Activated naive CD8-positive, alpha-beta T cell treated with anti-CD3 and anti-CD28 coated beads, Interleukin-2, amount 10 ng/mL, durations not matched to agents 7 days and 5 days (primary cell): ENCODE results near the gene TMEM141. TPM values are rescaled to one million over a fixed set of nuclear protein-coding genes. Genes with fewer than 3 reads are reported as not detected.
"Not testable (repeated sequence)": the region's sequence is repeated elsewhere in the genome, so short reads cannot be mapped to it uniquely, and the experiment has no call there.

ENCODE experiments used
- ATAC-seq: fragments of 150-1000 bp; cut with Tn5 transposase; one replicate; pipeline ENCODE4 v1.10.0; 2021; ENCODE audit warnings: low read depth, moderate library complexity
- POLR2A ChIA-PET: fragments of 350-600 bp; sonication (Branson Sonifier 250); formaldehyde crosslinking; loops from one replicate; lab custom pipeline; 2021; ENCODE audit warnings: antibody characterized with exemption; lab: Charles Lee
- DNase-seq: peaks from one replicate; pipeline ENCODE4 v3.0.0; 2021
- H3K27ac Mint-ChIP-seq: one replicate; pipeline ENCODE4 v1.8.0; 2022; ENCODE audit warnings: mild to moderate bottlenecking, mixed read lengths
- H3K27me3 Mint-ChIP-seq: one replicate; pipeline ENCODE4 v1.8.0; 2022; ENCODE audit warnings: mild to moderate bottlenecking, moderate library complexity, mixed read lengths
- H3K36me3 Mint-ChIP-seq: one replicate; pipeline ENCODE4 v1.8.0; 2021; ENCODE audit warnings: mild to moderate bottlenecking, mixed read lengths
- H3K4me1 Mint-ChIP-seq: one replicate; pipeline ENCODE4 v1.8.0; 2021; ENCODE audit warnings: mixed read lengths
- H3K4me3 Mint-ChIP-seq: one replicate; pipeline ENCODE4 v1.8.0; 2022; ENCODE audit warnings: mild to moderate bottlenecking, moderate library complexity, mixed read lengths
- H3K9me3 Mint-ChIP-seq: one replicate; pipeline ENCODE4 v1.8.0; 2021; ENCODE audit warnings: mixed read lengths
- total RNA-seq, 2 experiments: library from RNA; stranded (reverse); gene quantifications; one replicate each; pipeline ENCODE4 v1.2.3, GENCODE V29; 2021

Gene TMEM141
- total RNA-seq, 2 experiments from 2014 or later, result 37.5 to 43.6 TPM

DNA sequence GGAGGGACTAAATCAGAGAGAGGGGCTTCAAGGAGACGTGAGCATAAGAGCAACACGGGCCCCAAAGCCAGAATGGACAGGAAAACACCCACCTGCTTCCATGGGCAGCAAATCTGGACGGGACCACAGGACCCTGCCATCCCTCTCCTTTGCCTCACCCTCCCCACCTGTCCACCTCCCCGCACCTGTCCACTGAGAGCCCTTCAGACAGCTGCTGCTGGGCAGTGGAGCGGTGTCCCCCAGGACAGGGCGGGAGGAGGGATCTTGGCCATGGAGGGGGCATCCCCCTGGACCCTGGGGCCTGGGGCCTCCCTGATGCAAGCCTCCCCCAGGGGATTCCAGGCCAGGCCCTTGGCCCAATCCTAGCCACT is 7.5 kb downstream of the TMEM141 start:
- ATAC-seq, result no peak
- H3K4me3 Mint-ChIP-seq, result no peak overlapping the region
- no peaks in the 10 kb centered on the region for H3K9me3 Mint-ChIP-seq
- H3K27me3 Mint-ChIP-seq, result peaks cover 36% of the 10 kb centered on the region
- H3K4me1 Mint-ChIP-seq, result peaks cover 13% of the 10 kb centered on the region
- no peak for DNase-seq
- H3K36me3 Mint-ChIP-seq, result no peaks in the 10 kb centered on the region
- POLR2A ChIA-PET, result interaction anchor here (3.0 kb wide), 1 partner anchor 9 kb away, joined by 14 read pairs; the partner anchor contains the start of gene RABL6
- no peak overlapping the region for H3K27ac Mint-ChIP-seq

DNA sequence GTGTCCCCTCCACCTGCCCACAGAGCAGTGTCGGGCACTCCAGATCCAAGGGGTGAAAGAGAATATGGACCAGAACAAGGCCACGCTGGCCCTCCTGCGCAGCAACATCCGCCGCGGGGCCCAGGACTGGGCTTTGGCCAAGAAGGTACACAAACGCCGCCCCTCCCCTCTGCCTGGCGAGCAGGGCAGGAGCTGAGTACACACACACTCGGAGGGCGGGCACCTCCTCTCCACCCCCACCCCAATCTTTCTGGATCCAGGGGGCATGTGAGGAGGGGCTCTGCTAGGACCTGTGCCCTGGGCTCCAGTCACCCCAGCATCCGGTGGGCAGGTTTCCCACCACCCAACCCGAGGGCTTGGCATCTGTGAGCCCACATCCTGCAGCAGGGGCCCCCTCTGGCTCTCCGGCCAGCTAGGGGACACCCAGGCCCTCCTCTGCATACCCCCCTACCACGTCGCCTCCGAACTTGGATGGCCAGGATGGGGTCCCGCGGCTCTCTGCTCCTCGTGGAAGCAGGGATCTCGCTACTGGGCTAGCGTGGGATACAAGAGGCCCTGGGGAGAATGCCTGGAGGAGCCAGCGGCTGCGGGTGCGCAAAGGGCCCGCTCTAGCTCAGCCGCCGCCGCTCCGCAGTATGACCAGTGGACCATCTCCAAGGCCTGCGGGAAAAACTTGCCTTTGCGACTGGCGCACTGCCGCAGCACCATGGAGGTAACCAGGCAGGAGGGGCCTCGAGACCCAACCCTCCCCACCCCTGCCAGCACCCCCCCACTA is 8.1 kb downstream of the TMEM141 start:
- peaks cover 13% of the 10 kb centered on the region for H3K4me1 Mint-ChIP-seq
- H3K36me3 Mint-ChIP-seq, result no peaks in the 10 kb centered on the region
- H3K27ac Mint-ChIP-seq, result no peak overlapping the region
- peaks cover 36% of the 10 kb centered on the region for H3K27me3 Mint-ChIP-seq
- ATAC-seq, result no peak
- H3K4me3 Mint-ChIP-seq, result peak overlapping the region; percentile 22
- H3K9me3 Mint-ChIP-seq, result no peaks in the 10 kb centered on the region
- POLR2A ChIA-PET, result interaction anchor here (0.6 to 3.0 kb wide), 2 partner anchors 9 to 320 kb away, joined by 4 to 14 read pairs; partner anchors contain the start of gene RABL6
- no peak for DNase-seq

- POLR2A ChIA-PET, result interaction anchor here (3.0 kb wide), 1 partner anchor 8 kb away, joined by 14 read pairs; the partner anchor contains the start of gene RABL6
- Mint-ChIP-seq H3K9me3 (no peaks in the 10 kb centered on the region), H3K27me3 (peaks cover 36% of the 10 kb centered on the region), H3K36me3 (no peaks in the 10 kb centered on the region), H3K4me3 (peak overlapping the region; percentile 90), H3K27ac (peak overlapping the region; percentile 65), H3K4me1 (peaks cover 13% of the 10 kb centered on the region)
- DNase-seq, result peak; percentile 85
- peak; percentile 57 for ATAC-seq
These were observed 8.9 kb downstream of the TMEM141 start for GRCh38 chr9:136799854-136800657.

GRCh38 chr9:136802321-136802720 is 11.2 kb downstream of the TMEM141 start:
- POLR2A ChIA-PET, result no interaction called here
- Mint-ChIP-seq H3K36me3 (peaks cover 4% of the 10 kb centered on the region), H3K27ac (no peak overlapping the region), H3K27me3 (peaks cover 19% of the 10 kb centered on the region), H3K9me3 (no peaks in the 10 kb centered on the region), H3K4me1 (peaks cover 15% of the 10 kb centered on the region), H3K4me3 (no peak overlapping the region)
- ATAC-seq (no peak), DNase-seq (no peak)

DNA sequence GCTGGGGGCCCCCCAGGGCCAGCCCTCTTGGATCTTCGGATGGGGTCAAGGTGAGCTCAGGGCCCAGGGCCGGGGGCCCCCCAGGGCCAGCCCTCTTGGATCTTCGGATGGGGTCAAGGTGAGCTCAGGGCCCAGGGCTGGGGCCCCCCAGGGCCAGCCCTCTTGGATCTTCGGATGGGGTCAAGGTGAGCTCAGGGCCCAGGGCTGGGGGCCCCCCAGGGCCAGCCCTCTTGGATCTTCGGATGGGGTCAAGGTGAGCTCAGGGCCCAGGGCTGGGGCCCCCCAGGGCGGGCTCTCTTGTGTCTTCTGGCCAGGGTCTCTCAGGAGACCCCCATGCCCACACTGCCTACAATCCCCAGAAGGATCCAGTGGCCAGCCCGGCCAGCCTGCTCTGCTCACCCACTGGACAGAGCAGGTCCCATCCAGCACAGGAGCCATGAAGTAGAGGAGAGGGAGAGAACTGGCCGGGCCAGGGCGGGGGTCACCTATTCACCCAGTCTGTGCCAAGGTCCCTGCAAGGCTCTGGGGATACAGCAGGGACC is 11.9 kb downstream of the TMEM141 start:
- H3K36me3 Mint-ChIP-seq, POLR2A ChIA-PET, H3K9me3 Mint-ChIP-seq, DNase-seq, ATAC-seq, H3K4me3 Mint-ChIP-seq, H3K27ac Mint-ChIP-seq: not testable (repeated sequence)
- Mint-ChIP-seq H3K4me1 (peaks cover 15% of the 10 kb centered on the region), H3K27me3 (peaks cover 14% of the 10 kb centered on the region)

- POLR2A ChIA-PET, result no interaction called here
- no peak overlapping the region for H3K27ac Mint-ChIP-seq
- peaks cover 17% of the 10 kb centered on the region for H3K4me1 Mint-ChIP-seq
- peaks cover 4% of the 10 kb centered on the region for H3K36me3 Mint-ChIP-seq
- no peaks in the 10 kb centered on the region for H3K9me3 Mint-ChIP-seq
- H3K4me3 Mint-ChIP-seq, result no peak overlapping the region
- ATAC-seq (no peak), DNase-seq (no peak)
- H3K27me3 Mint-ChIP-seq, result peaks cover 13% of the 10 kb centered on the region
These were observed 12.7 kb downstream of the TMEM141 start for GRCh38 chr9:136803551-136804508.

DNA sequence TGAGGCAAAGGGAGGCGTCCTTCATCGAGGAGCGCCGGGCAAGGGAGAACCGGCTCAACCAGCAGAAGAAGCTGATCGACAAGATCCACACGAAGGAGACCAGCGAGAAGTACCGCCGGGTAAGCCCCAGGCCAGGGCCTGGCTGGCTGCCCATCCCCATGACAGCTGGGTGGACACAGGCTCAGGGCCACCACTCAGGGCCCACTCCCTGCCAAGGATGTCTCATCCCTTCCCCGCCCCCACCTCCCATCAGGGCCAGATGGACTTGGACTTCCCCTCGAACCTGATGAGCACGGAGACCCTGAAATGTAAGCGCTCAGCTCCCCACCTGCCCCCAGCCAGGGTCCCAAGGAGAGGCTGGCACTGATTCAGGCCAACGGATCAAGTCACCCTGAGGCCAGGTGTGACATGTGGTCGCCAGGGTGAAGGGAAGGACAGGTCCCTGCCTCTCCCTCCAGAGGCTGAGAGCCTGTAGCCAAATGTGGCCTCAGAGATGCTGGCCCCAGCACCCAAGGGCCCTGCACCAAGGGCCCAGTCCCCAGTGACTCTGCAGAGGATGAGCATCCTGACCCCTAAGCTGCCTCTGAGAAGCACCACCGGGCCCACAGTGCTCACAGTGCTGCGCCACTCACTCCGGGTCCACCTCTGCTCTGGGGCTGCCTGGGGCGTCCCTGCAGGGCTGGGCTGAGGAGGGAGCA is 13.5 kb downstream of the TMEM141 start:
- H3K4me1 Mint-ChIP-seq, result peaks cover 26% of the 10 kb centered on the region
- no peak overlapping the region for H3K27ac Mint-ChIP-seq
- POLR2A ChIA-PET, result no interaction called here

DNA sequence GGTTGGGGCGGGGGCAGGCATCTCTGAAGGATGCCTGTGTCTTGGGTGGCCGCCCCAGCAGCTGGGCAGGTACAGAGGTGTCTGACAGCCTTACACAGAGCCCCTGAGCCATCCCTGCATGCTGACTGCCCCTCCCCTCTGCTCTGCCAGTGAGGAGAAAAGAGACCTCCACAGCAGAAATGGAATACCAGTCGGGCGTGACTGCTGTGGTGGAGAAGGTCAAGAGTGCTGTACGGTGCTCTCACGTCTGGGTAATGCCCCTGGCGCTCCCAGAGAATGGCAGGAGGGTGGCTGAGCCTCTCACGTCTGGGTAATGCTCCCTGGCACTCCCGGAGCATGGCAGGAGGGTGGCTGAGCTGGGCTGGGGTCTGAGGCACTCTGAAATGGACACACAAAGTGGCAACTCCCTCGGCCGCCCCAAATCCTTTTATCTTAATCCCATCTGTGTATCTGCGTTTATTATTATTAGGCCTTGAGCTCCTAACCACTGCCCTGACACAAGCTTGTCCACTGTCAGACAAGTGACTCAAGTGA is 14.1 kb downstream of the TMEM141 start:
- no peak for DNase-seq
- Mint-ChIP-seq H3K36me3 (peaks cover 6% of the 10 kb centered on the region), H3K27ac (no peak overlapping the region), H3K4me1 (peaks cover 29% of the 10 kb centered on the region), H3K27me3 (peaks cover 11% of the 10 kb centered on the region), H3K4me3 (no peak overlapping the region), H3K9me3 (no peaks in the 10 kb centered on the region)
- no peak for ATAC-seq
- POLR2A ChIA-PET, result interaction anchor here (1.1 kb wide), 1 partner anchor 14 kb away, joined by 3 read pairs; the partner anchor contains the start of gene TMEM141

More for the DNA sequence above, 13.5 kb downstream of the TMEM141 start:
- ATAC-seq (no peak), DNase-seq (no peak)
- H3K36me3 Mint-ChIP-seq, result peaks cover 6% of the 10 kb centered on the region
- H3K9me3 Mint-ChIP-seq, result no peaks in the 10 kb centered on the region
- peaks cover 13% of the 10 kb centered on the region for H3K27me3 Mint-ChIP-seq
- no peak overlapping the region for H3K4me3 Mint-ChIP-seq

DNA sequence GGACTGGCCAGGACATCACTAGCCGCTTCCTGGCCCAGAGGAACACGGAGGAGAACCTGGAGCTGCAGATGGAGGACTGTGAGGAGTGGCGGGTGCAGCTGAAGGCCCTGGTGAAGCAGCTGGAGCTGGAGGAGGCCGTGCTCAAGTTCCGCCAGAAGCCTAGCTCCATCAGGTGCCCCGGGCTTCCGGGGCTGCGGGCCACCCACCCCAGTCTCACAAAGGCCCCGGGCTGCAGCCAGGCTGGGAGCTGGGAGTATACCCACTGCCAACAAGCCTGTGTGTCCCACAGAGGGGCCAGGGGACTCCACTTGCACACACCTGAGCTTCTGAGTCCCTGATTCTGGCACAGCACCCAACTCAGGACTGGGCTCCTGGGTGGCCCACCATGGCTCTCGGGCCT is 14.9 kb downstream of the TMEM141 start:
- Mint-ChIP-seq H3K4me1 (peaks cover 26% of the 10 kb centered on the region), H3K27ac (no peak overlapping the region), H3K4me3 (peak overlapping the region; percentile 89), H3K9me3 (no peaks in the 10 kb centered on the region), H3K27me3 (peaks cover 7% of the 10 kb centered on the region), H3K36me3 (peaks cover 10% of the 10 kb centered on the region)
- ATAC-seq (no peak), DNase-seq (no peak)
- POLR2A ChIA-PET, result interaction anchor here (1.1 to 1.4 kb wide), 2 partner anchors 15 to 42 kb away, joined by 3 to 6 read pairs; partner anchors contain the start of gene TMEM141

GRCh38 chr9:136806631-136807201 is 15.6 kb downstream of the TMEM141 start:
- ATAC-seq (no peak), DNase-seq (no peak)
- peak overlapping the region; percentile 90 for H3K27ac Mint-ChIP-seq
- H3K27me3 Mint-ChIP-seq, result peaks cover 3% of the 10 kb centered on the region
- peak overlapping the region; percentile 89 for H3K4me3 Mint-ChIP-seq
- POLR2A ChIA-PET, result interaction anchor here (0.5 to 2.4 kb wide), 19 partner anchors 7 to 312 kb away, joined by 3 to 14 read pairs (median 6); partner anchors contain the start of genes AJM1, CCDC183, FBXW5 and MAN1B1
- H3K9me3 Mint-ChIP-seq, result no peaks in the 10 kb centered on the region
- H3K36me3 Mint-ChIP-seq, result peaks cover 10% of the 10 kb centered on the region
- peaks cover 23% of the 10 kb centered on the region for H3K4me1 Mint-ChIP-seq

- Mint-ChIP-seq H3K9me3 (no peaks in the 10 kb centered on the region), H3K4me3 (peak within 1 kb of the TSS; percentile 89)
- POLR2A ChIA-PET, result interaction anchor here (0.5 to 2.4 kb wide), 22 partner anchors 8 to 311 kb away, joined by 3 to 14 read pairs (median 5); partner anchors contain the start of genes AJM1, CCDC183, FBXW5 and MAN1B1
These were observed 16.3 kb downstream of the TMEM141 start, which contains the start of gene RABL6 for GRCh38 chr9:136807281-136808074. RABL6 (plus strand) TSS chr9:136807948; CDS start chr9:136808197, 249 bp downstream.

More at GRCh38 chr9:136807281-136808074, 16.3 kb downstream of the TMEM141 start, which contains the start of gene RABL6:
- DNase-seq, result peak; percentile 94
- no peaks in the 10 kb centered on the region for H3K27me3 Mint-ChIP-seq
- H3K36me3 Mint-ChIP-seq, result peaks cover 10% of the 10 kb centered on the region
- ATAC-seq, result peak; percentile 90
- H3K4me1 Mint-ChIP-seq, result peaks cover 29% of the 10 kb centered on the region
- peak within 1 kb of the TSS; percentile 90 for H3K27ac Mint-ChIP-seq
